Measurements from ENCODE around the gene DCAKD.
A peak's percentile ranks its signal among the peaks of the same experiment; 100 is the strongest.

Gene DCAKD

GRCh38 chr17:45051060-45051719 lies at the start of gene DCAKD:
DCAKD (minus strand) TSS chr17:45051632; CDS start chr17:45034885, 16,747 bp downstream.
- peak; percentile 99 for DNase-seq

GRCh38 chr17:45098869-45099616 lies 47.6 kb upstream of the DCAKD start:
- peak; percentile 93 for DNase-seq

GRCh38 chr17:45098081-45098868 lies 46.8 kb upstream of the DCAKD start:
- no peak for DNase-seq

GRCh38 chr17:45096926-45097325 lies 45.5 kb upstream of the DCAKD start:
- DNase-seq: no peak

GRCh38 chr17:45096141-45096540 lies 44.7 kb upstream of the DCAKD start:
- DNase-seq: peak; percentile 62

GRCh38 chr17:45093444-45094110 lies 42.1 kb upstream of the DCAKD start:
- DNase-seq: no peak

GRCh38 chr17:45092911-45093430 lies 41.5 kb upstream of the DCAKD start:
- DNase-seq: no peak

- DNase-seq: peak; percentile 26
Observed at GRCh38 chr17:45091778-45092425, 40.5 kb upstream of the DCAKD start.

GRCh38 chr17:45090711-45091110 lies 39.3 kb upstream of the DCAKD start:
- DNase-seq: no peak

GRCh38 chr17:45088741-45089140 lies 37.3 kb upstream of the DCAKD start:
- DNase-seq: no peak

- no peak for DNase-seq
Observed at GRCh38 chr17:45087978-45088377, 36.5 kb upstream of the DCAKD start.

GRCh38 chr17:45087504-45087975 lies 36.1 kb upstream of the DCAKD start:
- no peak for DNase-seq

GRCh38 chr17:45086865-45087503 lies 35.6 kb upstream of the DCAKD start:
- no peak for DNase-seq

GRCh38 chr17:45086391-45086790 lies 35.0 kb upstream of the DCAKD start:
- no peak for DNase-seq

GRCh38 chr17:45081047-45081703 lies 29.7 kb upstream of the DCAKD start:
- DNase-seq: no peak

GRCh38 chr17:45077643-45078042 lies 26.2 kb upstream of the DCAKD start:
- no peak for DNase-seq

GRCh38 chr17:45073414-45074070 lies 22.1 kb upstream of the DCAKD start:
- DNase-seq: no peak

GRCh38 chr17:45070809-45071208 lies 19.4 kb upstream of the DCAKD start:
- no peak for DNase-seq

- no peak for DNase-seq
Observed at GRCh38 chr17:45070001-45070400, 18.6 kb upstream of the DCAKD start.

- DNase-seq: no peak
Observed at GRCh38 chr17:45067637-45068036, 16.2 kb upstream of the DCAKD start.

- no peak for DNase-seq
Observed at GRCh38 chr17:45063198-45063597, 11.8 kb upstream of the DCAKD start.
